Adrenal gland (tissue), 12 donors: ENCODE data around the gene SRMS. TPM values are rescaled to one million over a fixed set of nuclear protein-coding genes. Genes with fewer than 3 reads are reported as not detected.

ENCODE experiments used
- DNase-seq, 7 donors: peaks; one replicate each; pipeline ENCODE4 v3.0.0-alpha.2; 2019 to 2020
- H3K27ac ChIP-seq, 5 donors: fragments of 200-600 bp; sonication (generic) in 4 of 5; 1 replicate in 3 of 5; 2 replicates in 2 of 5; pipeline versions ENCODE4 v1.5.1 to v1.8.0; 2016 to 2020; ENCODE audit warnings: mild to moderate bottlenecking in 1 of 5
- H3K27me3 ChIP-seq: fragments of 200-600 bp; 2 replicates; pipeline ENCODE4 v1.8.0; 2021
- H3K36me3 ChIP-seq, 2 donors: fragments of 200-600 bp; replicated peaks in 1 of 2; 1 replicate in 1 of 2; 2 replicates in 1 of 2; pipeline versions ENCODE4 v1.5.1 to v1.8.0; 2018 to 2022
- H3K4me1 ChIP-seq, 2 donors: fragments of 200-600 bp; replicated peaks in 1 of 2; 1 replicate in 1 of 2; 2 replicates in 1 of 2; pipeline versions ENCODE4 v1.5.1 to v1.8.0; 2018 to 2021
- H3K4me3 ChIP-seq, 4 donors: fragments of 200-600 bp; sonication (generic) in 3 of 4; one replicate each; pipeline ENCODE4 v1.5.1; 2016 to 2018
- H3K9me3 ChIP-seq, 3 donors: fragments of 200-600 bp; sonication (generic) in 1 of 3; replicated peaks in 1 of 3; 1 replicate in 2 of 3; 2 replicates in 1 of 3; pipeline versions ENCODE4 v1.5.1 to v1.8.0; 2016 to 2021
- POLR2A ChIP-seq, 2 donors: fragments of 450-650 bp; IDR thresholded peaks; one replicate each; pipeline ENCODE4 v1.6.1; 2017; ENCODE audit warnings: antibody characterized with exemption in 2 of 2, mild to moderate bottlenecking in 2 of 2, moderate library complexity in 1 of 2
- WGBS, 4 donors: extraction: QIAGEN DNeasy Blood & Tissue Kit in 2 of 4; methylation state at CpG; one replicate each; pipeline versions ENCODE4 v1.1.5 to v1.1.7; 2013 to 2017; 5-methylcytosine and 5-hydroxymethylcytosine counted together
- intact Hi-C, 2 donors: fragments of 100-400 bp; cut with DNase I; formaldehyde crosslinking; loops; one replicate each; pipeline versions ENCODE4 v1.14.1 to v1.15.0; 2022 to 2023
- polyA plus RNA-seq, 3 donors: library from polyadenylated mRNA; stranded (reverse); fragments of 200-250 nt in 2 of 3; fragments of 350-450 nt in 1 of 3; fragmentation: Illumina TruSeq in 1 of 3; extraction: RNeasy Lipid Tissue Mini Kit (QIAGEN cat#74804) in 1 of 3; gene quantifications; one replicate each; pipeline ENCODE4 v1.2.3, GENCODE V29; 2013 to 2014
- total RNA-seq, 9 donors: library from RNA; depleted of rRNA in 4 of 9; stranded (reverse); fragments of >200 nt in 4 of 9; fragments of 120-200 nt in 1 of 9; fragmentation: NEBNext Ultra II Directional in 1 of 9; extraction: Animal tissue kit (Norgen Biotek cat#: 25700) in 1 of 9; gene quantifications; one replicate each; pipeline versions ENCODE4 v1.1.0 to v1.2.4, GENCODE V29; 2013 to 2023
- TF ChIP-seq, protein P1 (sequence below), 6 experiments: fragments of 450-650 bp in 4 of 6; fragments of 200-600 bp in 2 of 6; sonication (generic) in 1 of 6; IDR thresholded peaks; 1 replicate in 5 of 6; 2 replicates in 1 of 6; pipeline versions ENCODE4 v1.5.1 to v1.8.0; 2016 to 2021; ENCODE audit warnings: antibody characterized with exemption in 6 of 6, mild to moderate bottlenecking in 2 of 6, moderate library complexity in 1 of 6
- donor health status: healthy with polysubstance abuse.
- donor health status: Bipolar disorder and iron deficiency.
- donor health status: DM: yes; HTN: yes; CAD: no.
- donor health status: DM: no; HTN: no; CAD: no.
- donor health status: DM: no; HTN: no; CAD: no.
- donor health status: DM: yes; HTN: yes; CAD: no.

The SRMS gene
- total and polyA plus RNA-seq, 12 donors = not detected

GRCh38 chr20:63513207-63513606 lies 34.3 kb downstream of the SRMS start:
- Histone ChIP-seq H3K4me1 (no peaks in the 10 kb centered on the region), H3K27me3 (no peaks in the 10 kb centered on the region), H3K9me3 (no peaks in the 10 kb centered on the region), H3K27ac (no peak overlapping the region), H3K4me3 (no peak overlapping the region), H3K36me3 (no peaks in the 10 kb centered on the region)
- intact Hi-C loops = no loop called here
- 76 to 87% (median 82%) methylated on average over 3 of the region's 3 CpGs for WGBS, 4 donors
- no peak for TF ChIP-seq POLR2A (IDR thresholded peaks at IDR 0.05)
- TF ChIP-seq, protein P1, sequence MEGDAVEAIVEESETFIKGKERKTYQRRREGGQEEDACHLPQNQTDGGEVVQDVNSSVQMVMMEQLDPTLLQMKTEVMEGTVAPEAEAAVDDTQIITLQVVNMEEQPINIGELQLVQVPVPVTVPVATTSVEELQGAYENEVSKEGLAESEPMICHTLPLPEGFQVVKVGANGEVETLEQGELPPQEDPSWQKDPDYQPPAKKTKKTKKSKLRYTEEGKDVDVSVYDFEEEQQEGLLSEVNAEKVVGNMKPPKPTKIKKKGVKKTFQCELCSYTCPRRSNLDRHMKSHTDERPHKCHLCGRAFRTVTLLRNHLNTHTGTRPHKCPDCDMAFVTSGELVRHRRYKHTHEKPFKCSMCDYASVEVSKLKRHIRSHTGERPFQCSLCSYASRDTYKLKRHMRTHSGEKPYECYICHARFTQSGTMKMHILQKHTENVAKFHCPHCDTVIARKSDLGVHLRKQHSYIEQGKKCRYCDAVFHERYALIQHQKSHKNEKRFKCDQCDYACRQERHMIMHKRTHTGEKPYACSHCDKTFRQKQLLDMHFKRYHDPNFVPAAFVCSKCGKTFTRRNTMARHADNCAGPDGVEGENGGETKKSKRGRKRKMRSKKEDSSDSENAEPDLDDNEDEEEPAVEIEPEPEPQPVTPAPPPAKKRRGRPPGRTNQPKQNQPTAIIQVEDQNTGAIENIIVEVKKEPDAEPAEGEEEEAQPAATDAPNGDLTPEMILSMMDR (IDR thresholded peaks at IDR 0.05) = no peak
- no peak for DNase-seq

- Histone ChIP-seq H3K4me3 (no peak overlapping the region), H3K27me3 (no peaks in the 10 kb centered on the region), H3K27ac (no peak overlapping the region), H3K36me3 (no peaks in the 10 kb centered on the region), H3K9me3 (no peaks in the 10 kb centered on the region), H3K4me1 (no peaks in the 10 kb centered on the region)
- DNase-seq = no peak
- WGBS, 4 donors = 75 to 83% (median 78%) methylated on average over 9 of the region's 9 CpGs
- intact Hi-C loops = no loop called here
- TF ChIP-seq, protein P1 (IDR thresholded peaks at IDR 0.05) = no peak
- TF ChIP-seq POLR2A (IDR thresholded peaks at IDR 0.05) = no peak
Measured at GRCh38 chr20:63509088-63509564, 38.4 kb downstream of the SRMS start.

GRCh38 chr20:63508072-63508768 lies 39.3 kb downstream of the SRMS start:
- Histone ChIP-seq H3K4me1 (no peaks in the 10 kb centered on the region), H3K27ac (no peak overlapping the region), H3K27me3 (no peaks in the 10 kb centered on the region), H3K4me3 (no peak overlapping the region), H3K9me3 (no peaks in the 10 kb centered on the region), H3K36me3 (no peaks in the 10 kb centered on the region)
- 67 to 75% (median 71%) methylated on average over 28 to 33 of the region's 33 CpGs for WGBS, 4 donors
- TF ChIP-seq, protein P1 (IDR thresholded peaks at IDR 0.05) = no peak
- no peak for TF ChIP-seq POLR2A (IDR thresholded peaks at IDR 0.05)
- intact Hi-C loops = no loop called here
- DNase-seq = no peak

- 85 to 90% (median 86%) methylated on average over 22 to 30 of the region's 30 CpGs for WGBS, 4 donors
- DNase-seq = no peak
- Histone ChIP-seq H3K36me3 (no peaks in the 10 kb centered on the region), H3K9me3 (no peaks in the 10 kb centered on the region), H3K4me3 (no peak overlapping the region), H3K27me3 (no peaks in the 10 kb centered on the region), H3K4me1 (no peaks in the 10 kb centered on the region), H3K27ac (no peak overlapping the region)
- TF ChIP-seq, protein P1 (IDR thresholded peaks at IDR 0.05) = no peak
- TF ChIP-seq POLR2A (IDR thresholded peaks at IDR 0.05) = no peak
- intact Hi-C loops = no loop called here
Measured at GRCh38 chr20:63507083-63507743, 40.3 kb downstream of the SRMS start.
